Skin epidermis (tissue), 12 donors: Measurements from ENCODE around the gene RBL2.
"Not testable (repeated sequence)": the region's sequence is repeated elsewhere in the genome, so short reads cannot be mapped to it uniquely, and the experiment has no call there.

Experiments
- H3K27ac ChIP-seq, 21 experiments: fragments of 200-600 bp; sonication (generic) in 11 of 21; one replicate each; pipeline ENCODE4 v1.5.0; 2020; ENCODE audit warnings: mild to moderate bottlenecking in 3 of 21, inconsistent platforms in 2 of 21, moderate library complexity in 2 of 21
- H3K4me3 ChIP-seq, 7 experiments: fragments of 200-600 bp; sonication (generic) in 2 of 7; one replicate each; pipeline ENCODE4 v1.5.0; 2020; ENCODE audit warnings: inconsistent platforms in 2 of 7, mild to moderate bottlenecking in 2 of 7, moderate library complexity in 1 of 7

Gene RBL2

GRCh38 chr16:53503270-53503923 is 69.1 kb downstream of the RBL2 start:
- peak overlapping the region; percentile 65 to 94 (median 93) for H3K4me3 ChIP-seq
- H3K27ac ChIP-seq, result peak overlapping the region; percentile 73 to 97 (median 90)

- Histone ChIP-seq H3K27ac (peak overlapping the region; percentile 73 to 97 (median 90)), H3K4me3 (peak overlapping the region; percentile 28 to 94 (median 72))
These were observed 69.9 kb downstream of the RBL2 start for GRCh38 chr16:53503991-53504663.

- Histone ChIP-seq H3K27ac (peak overlapping the region in 19 of 21 experiments; percentile 62 to 96 (median 90)), H3K4me3 (no peak overlapping the region)
These were observed 70.4 kb downstream of the RBL2 start for GRCh38 chr16:53504665-53505064.

GRCh38 chr16:53506254-53506653 is 72.0 kb downstream of the RBL2 start:
- Histone ChIP-seq H3K4me3 (no peak overlapping the region), H3K27ac (no peak overlapping the region)

GRCh38 chr16:53507464-53508179 is 73.4 kb downstream of the RBL2 start:
- H3K4me3 ChIP-seq, result no peak overlapping the region
- H3K27ac ChIP-seq, result no peak overlapping the region

DNA sequence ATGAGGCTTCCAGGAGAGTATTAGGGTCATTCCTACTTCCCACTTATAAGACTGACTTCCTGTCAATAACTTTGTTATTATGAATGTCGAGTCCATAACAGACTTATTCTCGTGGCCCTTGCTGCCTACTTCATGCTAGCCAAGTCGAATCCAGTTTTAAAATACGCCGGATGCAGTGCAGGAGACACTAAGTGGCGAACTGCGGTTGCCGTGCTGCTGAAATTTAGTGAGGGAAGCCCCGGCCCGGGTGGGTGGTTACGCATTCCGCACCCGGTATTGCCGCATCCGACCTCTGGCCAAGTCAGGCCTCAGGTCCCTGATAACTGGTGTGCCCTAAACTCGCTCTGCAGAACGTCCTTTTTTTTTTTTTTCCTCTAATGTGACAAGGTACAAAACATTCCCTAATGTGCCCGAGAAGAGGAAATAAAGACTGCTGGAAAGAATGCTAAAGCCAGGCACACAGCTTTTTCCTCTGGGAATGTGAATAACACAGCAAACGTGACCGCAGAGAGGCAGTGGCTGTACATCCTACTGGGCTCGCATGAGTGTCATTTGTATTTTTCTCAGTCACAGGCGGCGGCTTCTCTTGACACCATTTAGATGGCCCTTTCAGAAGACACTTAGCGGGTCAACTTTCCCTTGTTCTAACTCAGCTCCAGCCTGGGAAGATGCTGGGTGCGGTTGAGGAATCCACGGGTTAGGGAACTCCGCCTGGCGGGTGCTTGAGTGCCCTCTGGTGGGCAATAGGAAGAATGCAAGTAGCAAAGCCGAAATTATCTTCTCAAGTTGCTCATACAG is 75.8 kb downstream of the RBL2 start:
- peak overlapping the region in 16 of 21 experiments; percentile 3 to 74 (median 50) for H3K27ac ChIP-seq
- H3K4me3 ChIP-seq, result no peak overlapping the region

GRCh38 chr16:53510704-53511070 is 76.4 kb downstream of the RBL2 start:
- Histone ChIP-seq H3K27ac (peak overlapping the region in 11 of 21 experiments; percentile 3 to 74 (median 44)), H3K4me3 (no peak overlapping the region)

- Histone ChIP-seq H3K27ac (peak overlapping the region in 12 of 21 experiments; percentile 3 to 74 (median 44)), H3K4me3 (no peak overlapping the region)
These were observed 76.8 kb downstream of the RBL2 start for GRCh38 chr16:53511084-53511402.

DNA sequence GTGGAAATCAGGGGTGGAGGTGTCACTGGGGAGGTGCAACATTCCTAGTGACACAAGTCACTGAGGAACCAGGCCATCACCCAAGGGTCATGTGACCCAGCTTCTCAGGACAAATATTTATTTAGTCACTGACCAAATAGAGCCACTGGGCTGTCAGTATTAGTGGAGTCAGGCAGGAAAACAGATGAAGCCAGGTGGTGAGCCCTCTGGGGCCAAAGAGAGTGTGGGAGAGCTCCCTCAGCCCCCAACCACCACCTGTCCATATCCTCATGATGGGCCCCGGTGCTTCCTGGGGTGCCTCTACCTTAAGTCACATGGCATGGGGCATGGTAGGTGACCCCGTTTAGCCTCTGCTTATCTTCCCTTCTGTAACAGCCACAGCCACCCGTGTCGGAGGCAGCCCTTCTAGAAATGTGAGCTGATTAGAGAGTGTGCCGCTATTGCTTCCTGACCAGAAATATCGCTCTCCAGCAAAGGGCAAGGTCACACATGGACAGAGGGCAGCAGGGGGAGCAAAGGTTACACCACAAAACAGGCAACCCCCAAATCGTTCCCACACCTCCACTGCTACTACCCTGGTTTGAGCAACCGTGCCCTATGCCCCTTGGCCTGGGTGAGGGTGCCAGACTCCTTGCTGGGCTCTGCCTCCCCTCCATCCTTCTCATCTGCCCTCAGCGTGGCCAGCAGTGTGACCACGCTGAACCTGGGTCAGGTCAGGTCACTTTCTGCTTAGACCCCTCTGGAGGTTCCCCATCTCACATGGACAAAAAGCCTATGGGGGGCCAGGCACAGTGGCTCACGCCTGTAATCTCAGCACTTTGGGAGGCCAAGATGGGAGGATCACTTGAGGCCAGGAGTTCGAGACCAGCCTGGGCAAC is 77.4 kb downstream of the RBL2 start:
- H3K27ac ChIP-seq, result peak overlapping the region in 10 of 21 experiments; percentile 3 to 74 (median 31)

DNA sequence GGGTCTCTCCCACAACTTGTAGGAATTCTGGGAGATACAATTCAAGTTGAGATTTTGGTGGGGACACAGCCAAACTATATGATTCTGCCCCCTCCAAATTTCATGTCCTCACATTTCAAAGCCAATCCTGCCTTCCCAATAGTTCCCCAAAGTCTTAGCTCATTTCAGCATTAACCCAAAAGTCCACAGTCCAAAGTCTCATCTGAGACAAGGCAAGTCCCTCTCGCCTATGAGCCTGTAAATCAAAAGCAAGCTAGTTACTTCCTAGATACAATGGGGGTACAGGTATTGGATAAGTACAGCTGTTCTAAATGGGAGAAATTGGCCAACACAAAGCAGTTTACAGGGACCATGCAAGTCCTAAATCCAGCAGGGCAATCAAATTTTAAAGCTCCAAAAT is 78.5 kb downstream of the RBL2 start:
- not testable (repeated sequence) for H3K27ac ChIP-seq, H3K4me3 ChIP-seq

More for the DNA sequence above, 77.4 kb downstream of the RBL2 start:
- no peak overlapping the region for H3K4me3 ChIP-seq

DNA sequence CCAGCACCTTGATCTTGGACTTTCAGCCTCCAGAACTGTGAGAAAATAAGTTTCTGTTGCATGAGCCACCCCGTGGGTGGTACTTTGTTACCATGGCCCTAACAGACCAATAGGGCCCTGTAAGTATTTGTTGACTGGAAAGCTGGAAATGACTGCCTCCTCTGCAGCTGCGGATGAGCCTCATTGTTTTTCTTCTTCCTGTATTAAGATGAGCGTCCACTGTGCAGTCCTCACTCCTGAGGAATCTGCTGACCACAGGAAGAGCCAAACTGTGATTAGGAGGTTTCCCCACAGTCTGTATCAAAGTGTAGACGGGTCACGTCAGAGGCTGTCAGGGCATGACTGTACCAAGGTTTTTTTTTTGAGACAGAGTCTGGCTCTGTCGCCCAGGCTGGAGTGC is 81.0 kb downstream of the RBL2 start:
- H3K4me3 ChIP-seq, result no peak overlapping the region
- peak overlapping the region in 3 of 21 experiments; percentile 27 to 61 (median 33) for H3K27ac ChIP-seq

DNA sequence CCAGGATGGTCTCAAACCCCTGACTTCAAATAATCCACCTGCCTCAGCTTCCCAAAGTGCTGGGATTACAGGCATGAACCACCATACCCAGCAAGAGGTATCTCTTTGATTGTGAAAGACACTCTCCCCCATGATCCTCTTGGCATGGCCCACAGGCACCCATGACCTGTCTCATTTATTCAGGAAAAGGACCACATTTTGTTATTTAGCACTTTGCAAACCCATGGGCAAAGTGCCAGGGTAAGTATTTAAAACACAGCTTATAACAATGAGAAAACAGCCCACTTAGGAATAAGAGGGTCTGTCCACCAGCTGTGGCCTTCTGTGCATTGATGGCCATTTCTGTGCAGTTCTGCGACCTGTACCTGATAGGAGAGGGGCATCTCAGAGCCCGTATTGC is 81.5 kb downstream of the RBL2 start:
- Histone ChIP-seq H3K4me3 (no peak overlapping the region), H3K27ac (peak overlapping the region in 1 of 21 experiments; percentile 33)

DNA sequence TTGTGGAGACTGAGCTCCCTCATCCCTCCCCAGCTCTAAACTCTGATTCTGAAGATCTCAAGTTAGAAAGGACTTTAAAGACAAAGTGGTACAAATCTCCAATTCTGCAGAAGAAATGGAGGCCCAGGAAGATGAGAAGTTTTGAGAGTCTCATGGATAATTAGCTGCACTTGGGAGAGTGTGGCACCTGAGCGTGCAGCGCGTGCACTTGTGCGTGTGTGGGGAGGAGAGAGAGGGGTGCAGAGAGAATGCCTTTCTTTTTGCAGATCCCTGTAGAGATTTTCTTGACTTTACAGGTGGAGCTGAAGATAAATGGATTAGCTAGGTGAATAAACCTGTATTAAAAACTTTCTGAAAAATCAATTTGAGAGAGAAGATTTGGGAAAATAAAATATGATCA is 83.6 kb downstream of the RBL2 start:
- Histone ChIP-seq H3K4me3 (no peak overlapping the region), H3K27ac (peak overlapping the region in 17 of 21 experiments; percentile 2 to 90 (median 75))

DNA sequence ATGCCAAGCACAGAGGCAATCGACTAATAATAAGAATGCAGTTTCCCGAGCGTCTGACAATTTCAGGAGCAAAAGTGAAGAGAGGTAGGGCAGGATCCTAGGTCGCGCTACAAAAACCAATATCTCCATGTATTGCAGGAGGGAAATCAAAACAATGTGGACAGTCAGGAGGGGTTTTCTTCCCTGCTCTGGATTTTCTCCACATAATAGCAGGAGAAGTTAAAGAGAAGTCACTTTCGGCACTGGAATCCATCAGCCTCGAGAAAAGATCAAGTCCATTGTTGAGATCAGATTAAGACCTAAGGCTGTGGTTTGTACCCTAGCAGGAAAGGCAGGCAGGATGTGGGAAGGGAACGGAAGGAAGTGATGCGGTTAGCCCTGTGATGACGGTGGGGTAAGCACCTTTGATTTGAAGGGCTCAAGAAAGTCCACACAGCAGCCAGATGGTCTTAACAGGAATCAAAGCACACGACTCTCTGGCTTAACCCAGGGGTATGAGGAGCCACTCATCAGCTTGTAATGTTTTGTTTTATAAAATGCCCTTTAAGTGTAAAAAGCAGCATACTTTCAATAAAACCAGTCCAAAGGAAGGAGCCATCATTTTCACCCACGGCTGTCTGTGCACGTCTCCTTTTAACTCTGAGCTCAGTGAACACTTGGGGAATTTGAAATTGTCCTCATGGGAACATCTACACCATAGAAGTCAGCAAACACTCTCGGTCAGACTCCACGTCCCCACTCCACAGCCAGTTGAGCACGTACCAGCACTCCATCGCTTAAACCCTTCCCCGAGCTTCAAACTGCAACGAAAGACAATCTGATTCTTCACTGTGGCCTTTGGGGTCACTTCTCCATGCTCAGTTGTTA is 84.5 kb downstream of the RBL2 start:
- peak overlapping the region in 1 of 7 experiments; percentile 9 for H3K4me3 ChIP-seq
- H3K27ac ChIP-seq, result peak overlapping the region in 20 of 21 experiments; percentile 47 to 90 (median 76)

DNA sequence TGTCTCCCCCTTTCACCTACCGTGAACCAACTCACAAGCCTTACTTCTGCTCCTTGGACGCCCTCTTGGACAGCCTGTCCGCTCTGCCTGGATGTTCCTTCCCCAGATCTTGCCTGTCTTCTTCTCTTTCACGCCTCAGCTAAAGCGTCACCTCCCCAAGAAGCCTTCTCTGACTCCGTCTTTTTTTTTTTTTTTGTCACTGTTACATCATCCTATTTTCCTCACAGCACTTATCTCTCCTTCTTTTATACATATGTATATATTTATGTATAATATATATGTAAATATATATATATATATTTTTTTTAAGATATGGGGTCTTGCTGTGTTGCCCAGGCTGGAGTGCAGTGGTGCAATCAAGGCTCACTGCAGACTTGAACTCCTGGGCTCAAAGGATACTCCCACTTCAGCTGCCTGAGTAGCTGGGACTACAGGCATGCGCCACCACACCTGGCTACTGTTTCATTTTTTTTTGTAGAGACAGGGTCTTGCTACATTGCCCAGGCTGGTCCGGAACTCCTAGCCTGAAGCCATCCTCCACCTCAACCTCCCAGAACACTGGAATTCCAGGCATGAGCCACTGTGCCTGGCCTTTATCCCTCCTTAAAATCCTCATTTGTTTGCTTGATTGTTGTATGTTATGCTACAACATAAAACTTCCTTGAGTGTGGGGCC is 85.3 kb downstream of the RBL2 start:
- Histone ChIP-seq H3K4me3 (no peak overlapping the region), H3K27ac (peak overlapping the region in 20 of 21 experiments; percentile 47 to 90 (median 76))

DNA sequence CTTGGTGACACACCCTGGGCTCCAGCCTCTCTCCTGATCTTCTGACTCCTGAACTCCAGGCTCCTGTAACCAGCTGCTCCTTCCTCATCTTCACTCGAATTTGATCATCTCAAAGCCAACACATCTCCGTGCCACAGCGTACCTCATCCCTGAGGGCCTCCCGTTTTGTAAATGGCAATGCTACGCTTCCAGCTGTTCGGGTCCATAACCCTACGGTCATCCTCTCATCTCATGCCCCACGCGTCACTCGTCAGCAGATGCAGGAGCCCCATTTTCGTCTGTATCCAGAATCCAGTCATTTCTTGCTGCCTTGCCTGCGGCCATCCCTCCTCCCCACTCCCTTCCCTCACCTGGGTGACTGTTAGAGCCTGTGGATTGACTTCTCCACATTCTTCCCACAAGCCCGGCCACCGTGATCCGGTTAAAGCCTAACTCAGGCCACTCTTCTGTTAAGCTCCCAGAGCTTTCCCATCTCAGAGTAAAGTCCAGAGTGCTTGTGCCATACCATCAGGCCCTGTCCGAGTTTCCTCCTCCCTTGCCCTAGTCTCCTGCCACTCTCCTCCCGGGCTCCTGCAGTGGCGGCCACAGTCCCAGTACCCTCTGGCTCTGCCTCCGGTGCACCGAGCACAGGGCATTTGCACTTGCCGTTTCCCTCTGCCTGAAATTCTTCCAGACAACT is 89.0 kb downstream of the RBL2 start:
- no peak overlapping the region for H3K4me3 ChIP-seq
- no peak overlapping the region for H3K27ac ChIP-seq

DNA sequence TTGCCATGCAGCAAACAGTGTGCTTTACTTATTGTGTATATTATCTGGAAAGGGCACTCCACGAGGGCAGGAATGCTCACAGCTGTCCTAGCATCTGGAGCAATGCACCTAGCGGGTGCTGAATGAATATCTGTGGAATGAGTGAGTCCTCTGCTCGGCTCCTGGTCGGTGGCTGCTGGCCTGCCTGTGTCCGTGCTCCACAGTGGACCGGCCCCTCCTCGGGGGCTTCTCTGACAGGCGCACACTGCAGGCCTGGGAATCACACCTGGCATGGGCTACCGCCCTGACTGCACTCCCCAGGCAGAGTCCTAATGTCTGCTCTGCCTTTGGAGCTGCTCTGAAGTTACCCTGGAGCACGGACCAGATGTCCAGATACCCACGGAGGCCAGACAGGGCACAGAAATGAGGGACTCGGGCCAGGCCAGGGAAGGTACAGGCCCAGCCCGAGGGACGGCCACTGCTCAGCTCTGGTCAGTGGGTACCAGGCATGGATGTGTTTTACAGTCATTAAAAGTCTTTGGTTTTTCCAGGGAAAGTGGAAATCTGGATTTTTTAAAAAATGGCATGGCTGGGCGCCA is 89.8 kb downstream of the RBL2 start:
- no peak overlapping the region for H3K4me3 ChIP-seq

More for the DNA sequence above, 89.8 kb downstream of the RBL2 start:
- H3K27ac ChIP-seq, result no peak overlapping the region
